ENCODE data around the gene CLSTN2. TPM values are rescaled to one million over a fixed set of nuclear protein-coding genes. Genes with fewer than 3 reads are reported as not detected.

CLSTN2 gene
- total and polyA plus RNA-seq, 8 donors: 0.31 to 1.1 (median 0.61) TPM

DNA sequence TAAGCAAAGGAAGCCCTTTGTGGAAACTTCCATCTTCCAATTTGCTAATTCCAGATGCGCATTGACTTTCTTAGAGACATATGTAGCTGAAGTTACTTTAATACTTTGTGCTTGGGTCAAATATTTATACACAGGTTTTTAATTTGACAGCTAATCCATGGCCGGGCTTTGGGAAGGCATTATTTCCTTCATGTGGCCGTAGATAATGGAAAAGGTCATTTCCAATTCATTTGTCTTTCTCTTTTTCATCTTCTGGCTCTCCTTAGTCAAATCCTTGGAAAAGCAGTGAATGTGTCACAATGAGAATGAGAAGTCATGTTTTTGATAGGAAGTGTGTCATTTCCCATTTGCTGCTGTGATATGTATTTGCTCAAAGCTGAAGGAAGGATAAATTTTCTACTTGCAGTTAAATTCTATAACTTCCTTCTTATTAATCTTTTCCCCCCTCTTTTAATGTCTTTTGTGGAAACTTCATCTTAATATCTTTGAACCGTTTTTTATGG, 323.3 kb downstream of the CLSTN2 start:
- Histone ChIP-seq H3K4me3 (no peak overlapping the region), H3K9me3 (no peaks in the 10 kb centered on the region), H3K27ac (no peak overlapping the region), H3K4me1 (no peaks in the 10 kb centered on the region), H3K36me3 (no peaks in the 10 kb centered on the region), H3K27me3 (no peaks in the 10 kb centered on the region)
- no peak for ATAC-seq
- TF ChIP-seq CTCF (IDR thresholded peaks at IDR 0.05): no peak
- intact Hi-C loops (cut with DNase I): no loop called here
- no peak for DNase-seq

GRCh38 chr3:140265302-140265701, 330.3 kb downstream of the CLSTN2 start:
- no peak for ATAC-seq
- intact Hi-C loops (cut with DNase I): no loop called here
- DNase-seq: no peak
- no peaks in the 10 kb centered on the region for H3K9me3 ChIP-seq
- H3K4me3 ChIP-seq: no peak overlapping the region
- no peak overlapping the region for H3K27ac ChIP-seq
- no peaks in the 10 kb centered on the region for H3K4me1 ChIP-seq
- H3K27me3 ChIP-seq: no peaks in the 10 kb centered on the region
- TF ChIP-seq CTCF (IDR thresholded peaks at IDR 0.05): no peak
- no peaks in the 10 kb centered on the region for H3K36me3 ChIP-seq

- no peak for TF ChIP-seq CTCF (IDR thresholded peaks at IDR 0.05)
- Histone ChIP-seq H3K27me3 (no peaks in the 10 kb centered on the region), H3K4me3 (no peak overlapping the region), H3K9me3 (no peaks in the 10 kb centered on the region), H3K27ac (no peak overlapping the region), H3K4me1 (no peaks in the 10 kb centered on the region), H3K36me3 (no peaks in the 10 kb centered on the region)
- DNase-seq: no peak
- ATAC-seq: no peak
- intact Hi-C loops (cut with DNase I): no loop called here
These were observed 333.1 kb downstream of the CLSTN2 start for GRCh38 chr3:140268103-140268502.

GRCh38 chr3:140268610-140269009, 333.6 kb downstream of the CLSTN2 start:
- Histone ChIP-seq H3K4me1 (no peaks in the 10 kb centered on the region), H3K4me3 (no peak overlapping the region), H3K9me3 (no peaks in the 10 kb centered on the region), H3K27ac (no peak overlapping the region), H3K27me3 (no peaks in the 10 kb centered on the region), H3K36me3 (no peaks in the 10 kb centered on the region)
- TF ChIP-seq CTCF (IDR thresholded peaks at IDR 0.05): no peak
- DNase-seq (no peak), ATAC-seq (no peak)
- intact Hi-C loops (cut with DNase I): no loop called here

- no peaks in the 10 kb centered on the region for H3K36me3 ChIP-seq
- H3K27me3 ChIP-seq: no peaks in the 10 kb centered on the region
- ATAC-seq: no peak
- no peak for DNase-seq
- intact Hi-C loops (cut with DNase I): no loop called here
- no peaks in the 10 kb centered on the region for H3K4me1 ChIP-seq
- no peak for TF ChIP-seq CTCF (IDR thresholded peaks at IDR 0.05)
- H3K4me3 ChIP-seq: no peak overlapping the region
- H3K27ac ChIP-seq: no peak overlapping the region
- no peaks in the 10 kb centered on the region for H3K9me3 ChIP-seq
These were observed 335.3 kb downstream of the CLSTN2 start for GRCh38 chr3:140270329-140270728.
